Mucosa of rectum (tissue), 2 donors: ENCODE data around the gene FBRSL1.

ENCODE experiments used
- H3K27ac ChIP-seq, 2 donors: one replicate each; pipeline ENCODE4 v1.7.0; 2013; ENCODE audit warnings: inconsistent platforms in 2 of 2, low read depth in 2 of 2, low read length in 2 of 2
- H3K27me3 ChIP-seq, 2 donors: one replicate each; pipeline ENCODE4 v1.7.0; 2013; ENCODE audit warnings: low read length in 2 of 2; ENCODE audit not compliant: control insufficient read depth in 2 of 2, insufficient read depth in 2 of 2
- H3K36me3 ChIP-seq, 2 donors: one replicate each; pipeline ENCODE4 v1.7.0; 2013; ENCODE audit warnings: low read length in 2 of 2; ENCODE audit not compliant: control insufficient read depth in 2 of 2, insufficient read depth in 2 of 2
- H3K4me1 ChIP-seq, 2 donors: one replicate each; pipeline ENCODE4 v1.7.0; 2013; ENCODE audit warnings: low read length in 2 of 2, mild to moderate bottlenecking in 1 of 2; ENCODE audit not compliant: control insufficient read depth in 2 of 2, insufficient read depth in 2 of 2
- H3K4me3 ChIP-seq, 2 donors: one replicate each; pipeline ENCODE4 v1.7.0; 2013; ENCODE audit warnings: low read length in 2 of 2
- H3K9ac ChIP-seq, 2 donors: one replicate each; pipeline ENCODE4 v1.7.0; 2013; ENCODE audit warnings: low read length in 2 of 2, low read depth in 1 of 2, mild to moderate bottlenecking in 1 of 2
- H3K9me3 ChIP-seq, 2 donors: one replicate each; pipeline ENCODE4 v1.7.0; 2013; ENCODE audit warnings: low read length in 2 of 2; ENCODE audit not compliant: control insufficient read depth in 2 of 2
- donor health status: healthy.
- donor health status: Normal muscosa, but diverticular disease.

FBRSL1 gene

GRCh38 chr12:132477703-132478432 is 12.1 kb upstream of the FBRSL1 start:
- no peak overlapping the region for H3K9ac ChIP-seq
- no peaks in the 10 kb centered on the region for H3K9me3 ChIP-seq
- no peaks in the 10 kb centered on the region for H3K36me3 ChIP-seq
- no peak overlapping the region for H3K27ac ChIP-seq
- H3K4me3 ChIP-seq: no peak overlapping the region
- H3K27me3 ChIP-seq: peaks cover 0 to 2% of the 10 kb centered on the region in 2 donors
- peaks cover 0 to 2% of the 10 kb centered on the region in 2 donors for H3K4me1 ChIP-seq

DNA sequence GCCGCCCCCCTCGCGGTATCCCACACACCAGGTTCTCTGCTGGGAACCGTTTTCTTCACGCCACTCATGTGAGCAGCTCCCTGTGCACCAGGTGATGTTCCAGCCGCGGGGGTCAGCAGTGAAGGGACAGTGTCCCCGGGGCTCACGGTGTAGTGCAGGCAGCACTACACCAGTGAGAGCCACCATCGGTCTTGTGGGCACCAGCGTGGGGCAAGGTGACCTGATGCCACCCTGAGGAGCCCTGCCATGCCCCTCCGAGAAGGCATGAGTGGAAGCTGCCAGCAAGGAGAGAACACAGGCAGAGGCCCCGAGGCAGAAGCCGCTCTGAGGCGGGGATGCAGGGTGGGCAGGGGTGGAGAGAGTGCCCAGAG is 11.5 kb upstream of the FBRSL1 start:
- Histone ChIP-seq H3K4me1 (peaks cover 0 to 2% of the 10 kb centered on the region in 2 donors), H3K9me3 (no peaks in the 10 kb centered on the region), H3K36me3 (no peaks in the 10 kb centered on the region), H3K27ac (no peak overlapping the region), H3K27me3 (peaks cover 0 to 2% of the 10 kb centered on the region in 2 donors), H3K4me3 (no peak overlapping the region), H3K9ac (no peak overlapping the region)

DNA sequence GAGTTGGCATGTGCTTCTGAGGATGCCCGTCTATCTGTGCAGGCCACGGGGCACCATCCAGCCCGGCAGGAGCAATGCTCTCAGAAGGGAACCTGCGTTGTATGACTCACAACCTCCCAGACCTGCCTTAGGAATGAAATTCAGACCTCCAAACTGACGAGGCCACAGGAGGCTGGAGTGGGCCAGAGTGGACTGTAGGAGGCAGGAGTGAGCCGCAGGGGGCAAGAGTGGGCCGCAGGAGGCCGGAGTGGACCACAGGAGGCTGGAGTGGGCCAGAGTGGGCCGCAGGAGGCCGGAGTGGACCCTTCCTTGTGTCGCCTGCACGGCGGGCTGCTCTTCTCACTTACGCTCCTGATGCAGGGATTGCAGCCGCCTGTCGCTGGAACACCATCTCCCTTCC is 11.1 kb upstream of the FBRSL1 start:
- Histone ChIP-seq H3K9ac (no peak overlapping the region), H3K36me3 (no peaks in the 10 kb centered on the region), H3K27me3 (peaks cover 0 to 2% of the 10 kb centered on the region in 2 donors), H3K27ac (no peak overlapping the region), H3K4me1 (peaks cover 0 to 2% of the 10 kb centered on the region in 2 donors), H3K9me3 (no peaks in the 10 kb centered on the region), H3K4me3 (no peak overlapping the region)

DNA sequence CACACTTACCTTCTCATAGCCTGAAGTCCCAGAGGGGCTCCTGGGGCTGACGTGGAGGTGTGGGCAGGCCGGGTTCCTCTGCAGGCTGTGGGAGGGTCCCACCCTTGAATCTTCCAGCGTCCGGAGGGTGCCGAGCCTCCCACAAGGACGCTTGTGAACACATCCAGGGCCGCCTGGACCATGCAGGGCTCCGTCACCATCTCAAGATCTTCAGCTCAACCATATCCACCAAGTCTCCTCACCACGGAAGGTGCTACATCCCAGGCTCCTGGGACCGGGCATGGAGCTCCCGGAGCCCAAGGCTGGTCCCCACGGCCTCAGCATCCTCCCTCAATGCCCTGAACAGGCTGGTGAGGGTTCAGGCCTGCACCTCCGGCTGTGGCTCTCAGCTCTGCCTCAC is 10.7 kb upstream of the FBRSL1 start:
- Histone ChIP-seq H3K36me3 (no peaks in the 10 kb centered on the region), H3K4me3 (no peak overlapping the region), H3K9me3 (no peaks in the 10 kb centered on the region), H3K27ac (no peak overlapping the region), H3K4me1 (no peaks in the 10 kb centered on the region), H3K9ac (no peak overlapping the region), H3K27me3 (peaks cover 0 to 2% of the 10 kb centered on the region in 2 donors)

GRCh38 chr12:132479938-132480622 is 9.9 kb upstream of the FBRSL1 start:
- Histone ChIP-seq H3K4me3 (no peak overlapping the region), H3K27ac (no peak overlapping the region), H3K27me3 (peaks cover 0 to 2% of the 10 kb centered on the region in 2 donors), H3K9ac (no peak overlapping the region), H3K9me3 (no peaks in the 10 kb centered on the region), H3K36me3 (no peaks in the 10 kb centered on the region), H3K4me1 (no peaks in the 10 kb centered on the region)

DNA sequence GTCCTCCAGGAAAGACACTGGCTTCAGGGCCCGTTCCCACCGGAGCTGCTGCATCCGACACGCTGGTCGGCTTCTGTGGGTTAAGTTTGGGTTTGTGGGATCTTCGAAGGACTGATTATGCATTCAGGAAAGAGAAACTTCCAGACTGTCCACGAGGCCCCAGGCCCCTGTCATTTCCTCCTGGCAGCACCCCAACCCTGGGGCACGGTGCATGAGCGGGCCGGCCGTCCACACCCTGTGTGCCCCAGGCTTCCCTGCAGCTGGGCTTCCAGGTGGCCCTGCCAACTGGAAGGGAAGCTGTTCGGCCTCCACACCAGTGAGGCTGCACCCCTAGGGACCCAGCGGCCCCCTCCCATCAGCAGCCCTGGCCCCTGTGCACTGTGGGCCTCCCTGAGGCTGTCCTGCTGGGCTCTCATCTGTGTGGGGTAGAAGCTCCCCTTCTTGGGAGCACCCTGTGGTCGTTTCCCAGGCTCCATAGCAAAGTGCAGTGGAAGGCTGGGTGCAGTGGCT is 9.3 kb upstream of the FBRSL1 start:
- H3K4me3 ChIP-seq: no peak overlapping the region
- no peak overlapping the region for H3K27ac ChIP-seq
- no peaks in the 10 kb centered on the region for H3K36me3 ChIP-seq
- H3K9ac ChIP-seq: no peak overlapping the region
- H3K27me3 ChIP-seq: peaks cover 0 to 2% of the 10 kb centered on the region in 2 donors
- no peaks in the 10 kb centered on the region for H3K4me1 ChIP-seq
- H3K9me3 ChIP-seq: no peaks in the 10 kb centered on the region

GRCh38 chr12:132481345-132481744 is 8.6 kb upstream of the FBRSL1 start:
- H3K9me3 ChIP-seq: no peaks in the 10 kb centered on the region
- no peaks in the 10 kb centered on the region for H3K4me1 ChIP-seq
- H3K27me3 ChIP-seq: peaks cover 0 to 2% of the 10 kb centered on the region in 2 donors
- H3K27ac ChIP-seq: no peak overlapping the region
- no peak overlapping the region for H3K9ac ChIP-seq
- no peaks in the 10 kb centered on the region for H3K36me3 ChIP-seq
- no peak overlapping the region for H3K4me3 ChIP-seq

GRCh38 chr12:132481771-132482745 is 7.9 kb upstream of the FBRSL1 start:
- Histone ChIP-seq H3K36me3 (no peaks in the 10 kb centered on the region), H3K4me3 (no peak overlapping the region), H3K9me3 (no peaks in the 10 kb centered on the region), H3K27me3 (peaks cover 0 to 2% of the 10 kb centered on the region in 2 donors), H3K9ac (no peak overlapping the region), H3K27ac (no peak overlapping the region), H3K4me1 (no peaks in the 10 kb centered on the region)

DNA sequence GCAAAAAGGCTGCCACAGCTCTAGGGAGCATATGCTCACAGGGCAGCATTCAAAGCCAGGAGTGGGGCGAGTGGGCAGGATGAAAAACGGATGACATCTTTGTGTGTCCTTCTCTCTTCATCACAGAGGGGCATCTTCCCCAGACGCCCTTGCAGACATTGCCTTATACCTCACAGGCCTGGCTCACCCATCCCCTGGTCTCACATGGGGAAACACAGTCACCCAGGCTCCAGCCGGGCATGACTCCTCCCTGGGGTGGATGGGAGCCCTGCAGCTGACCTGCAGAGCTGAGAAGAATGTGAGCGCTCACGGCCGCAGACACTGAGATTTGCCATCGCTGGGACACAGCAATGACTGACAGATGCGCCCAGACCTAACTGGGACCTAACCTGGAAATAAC is 7.2 kb upstream of the FBRSL1 start:
- H3K9me3 ChIP-seq: no peaks in the 10 kb centered on the region
- H3K36me3 ChIP-seq: no peaks in the 10 kb centered on the region
- no peaks in the 10 kb centered on the region for H3K4me1 ChIP-seq
- H3K27ac ChIP-seq: no peak overlapping the region
- peaks cover 0 to 2% of the 10 kb centered on the region in 2 donors for H3K27me3 ChIP-seq
- no peak overlapping the region for H3K9ac ChIP-seq
- no peak overlapping the region for H3K4me3 ChIP-seq
